Stimulated activated naive B cell treated with anti-CD40 and anti-IgM and Interleukin-4, amounts not matched to agents 10 μg/mL and 1 μg/mL and 100 μg/mL, for 72 hours (primary cell): ENCODE results near the gene PLEKHM1.

Experiments
- ATAC-seq, 2 donors: fragments of 150-1000 bp; cut with Tn5 transposase; replicated peaks; 2 replicates each; pipeline ENCODE4 v1.10.0; 2021; ENCODE audit warnings: moderate library complexity in 1 of 2
- DNase-seq: peaks from one replicate; pipeline ENCODE4 v3.0.0; 2021
- H3K27ac Mint-ChIP-seq: one replicate; pipeline ENCODE4 v1.8.0; 2022; ENCODE audit warnings: mild to moderate bottlenecking, mixed read lengths
- H3K27me3 Mint-ChIP-seq, 2 donors: one replicate each; pipeline ENCODE4 v1.8.0; 2022; ENCODE audit warnings: mixed read lengths in 2 of 2
- H3K36me3 Mint-ChIP-seq, 2 donors: one replicate each; pipeline ENCODE4 v1.8.0; 2022; ENCODE audit warnings: mixed read lengths in 2 of 2, mild to moderate bottlenecking in 1 of 2
- H3K4me1 Mint-ChIP-seq, 2 donors: one replicate each; pipeline ENCODE4 v1.8.0; 2022; ENCODE audit warnings: mixed read lengths in 2 of 2, mild to moderate bottlenecking in 1 of 2
- H3K4me3 Mint-ChIP-seq, 2 donors: one replicate each; pipeline ENCODE4 v1.8.0; 2022; ENCODE audit warnings: mild to moderate bottlenecking in 2 of 2, mixed read lengths in 2 of 2, moderate library complexity in 1 of 2
- H3K9me3 Mint-ChIP-seq, 2 donors: one replicate each; pipeline ENCODE4 v1.8.0; 2022; ENCODE audit warnings: mixed read lengths in 2 of 2, mild to moderate bottlenecking in 1 of 2

Gene PLEKHM1

DNA sequence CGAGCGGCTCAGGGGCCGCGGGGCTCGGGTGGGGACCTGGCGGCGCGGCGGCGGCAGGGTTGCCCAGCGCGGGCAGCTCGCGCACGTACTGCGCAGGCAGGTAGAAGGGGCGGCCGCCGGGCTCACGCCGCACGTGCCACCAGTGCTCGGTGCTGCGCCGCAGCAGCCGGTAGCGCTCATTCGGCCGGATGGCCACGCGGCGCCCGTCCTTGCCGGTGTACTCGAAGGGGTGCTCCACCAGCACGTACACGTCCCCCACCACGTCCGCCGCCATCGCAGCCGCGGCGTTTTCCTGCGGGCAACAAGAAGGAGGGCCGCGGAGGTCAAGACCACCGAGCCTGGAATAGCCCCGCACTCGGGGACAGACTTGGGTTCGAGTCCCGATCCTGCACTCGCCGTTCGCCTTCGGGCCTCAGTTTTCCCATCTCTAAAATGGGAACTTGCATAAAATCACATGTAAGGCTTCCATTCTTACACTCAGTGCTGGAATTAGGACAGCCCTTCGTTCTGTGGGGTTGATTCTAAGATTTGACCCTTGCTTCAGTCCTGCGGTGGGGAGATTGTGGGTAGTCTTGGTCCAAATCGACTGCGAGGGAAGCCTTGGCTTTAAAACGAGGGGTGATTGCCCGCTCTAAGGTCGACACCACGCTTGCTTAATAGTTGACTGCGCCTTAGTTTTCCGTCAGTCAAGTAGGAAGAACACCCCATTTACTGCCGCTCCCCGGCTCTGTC, 60.3 kb downstream of the PLEKHM1 start:
- Mint-ChIP-seq H3K27me3 (no peaks in the 10 kb centered on the region), H3K4me3 (peak overlapping the region; percentile 36 to 83), H3K4me1 (peaks cover 35 to 61% of the 10 kb centered on the region in 2 donors), H3K9me3 (no peaks in the 10 kb centered on the region), H3K36me3 (no peaks in the 10 kb centered on the region), H3K27ac (no peak overlapping the region)
- DNase-seq (no peak), ATAC-seq (no peak)

DNA sequence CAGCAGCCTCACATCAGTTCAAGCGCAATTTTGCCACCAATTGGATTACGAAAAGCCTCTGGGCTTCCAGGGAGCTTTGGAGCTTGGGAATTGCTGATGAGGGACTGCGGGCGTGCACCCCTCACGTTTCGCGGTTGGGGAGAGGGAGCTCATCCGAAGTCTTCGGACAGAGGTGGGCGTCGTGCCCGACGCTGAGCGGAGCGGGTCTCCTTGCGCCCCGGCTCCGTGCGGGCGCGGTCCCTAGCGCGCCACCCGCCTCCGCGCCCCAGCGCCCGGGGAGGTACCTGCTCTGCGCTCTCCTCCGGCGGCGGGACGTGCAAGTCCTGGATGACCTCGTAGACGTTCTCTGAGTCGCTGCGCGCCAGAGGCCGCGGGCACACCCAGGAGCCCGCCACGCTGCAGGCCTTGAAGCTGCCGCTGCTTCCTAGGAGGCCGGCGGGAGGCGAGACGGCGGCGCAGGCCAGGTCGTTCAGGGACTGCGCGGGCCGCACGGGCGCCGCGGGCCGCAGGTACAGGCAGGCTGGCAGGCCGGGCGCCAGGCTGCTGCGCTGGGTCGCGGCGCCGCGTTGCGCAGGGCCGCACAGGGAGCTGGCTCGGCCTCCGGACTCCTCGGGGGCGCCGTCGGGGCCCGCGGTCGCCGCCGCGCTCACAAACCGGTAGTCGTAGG, 61.0 kb downstream of the PLEKHM1 start:
- H3K36me3 Mint-ChIP-seq, result no peaks in the 10 kb centered on the region
- H3K4me1 Mint-ChIP-seq, result peaks cover 35 to 66% of the 10 kb centered on the region in 2 donors
- H3K27ac Mint-ChIP-seq, result peak overlapping the region; percentile 73
- DNase-seq (no peak), ATAC-seq (no peak)
- H3K9me3 Mint-ChIP-seq, result no peaks in the 10 kb centered on the region
- peaks cover 0 to 3% of the 10 kb centered on the region in 2 donors for H3K27me3 Mint-ChIP-seq
- peak overlapping the region; percentile 80 to 86 for H3K4me3 Mint-ChIP-seq

DNA sequence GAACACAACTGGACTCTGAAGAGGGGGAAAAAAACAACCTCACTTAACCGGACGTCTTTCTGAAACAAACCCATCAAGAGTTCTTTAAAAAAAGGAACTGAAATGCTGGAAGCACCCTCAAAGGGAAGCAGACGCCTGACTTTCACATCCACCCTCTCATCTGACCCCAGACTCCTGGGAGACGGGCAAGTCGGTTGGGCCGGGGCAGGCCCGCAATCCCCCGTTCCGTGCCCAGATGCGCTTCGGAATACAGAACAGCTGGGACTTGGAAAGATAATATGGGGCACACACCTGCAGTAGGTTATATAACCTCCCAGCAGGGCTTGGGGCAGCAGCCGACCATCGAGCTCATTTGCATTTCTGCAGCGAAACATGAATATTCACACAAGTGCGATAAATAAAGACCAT, 61.6 kb downstream of the PLEKHM1 start:
- Mint-ChIP-seq H3K4me3 (peak overlapping the region; percentile 80 to 86), H3K27me3 (peaks cover 0 to 8% of the 10 kb centered on the region in 2 donors), H3K9me3 (no peaks in the 10 kb centered on the region), H3K4me1 (peaks cover 35 to 70% of the 10 kb centered on the region in 2 donors), H3K27ac (peak overlapping the region; percentile 73), H3K36me3 (no peaks in the 10 kb centered on the region)
- DNase-seq (peak; percentile 42), ATAC-seq (peak; percentile 27 to 29)

DNA sequence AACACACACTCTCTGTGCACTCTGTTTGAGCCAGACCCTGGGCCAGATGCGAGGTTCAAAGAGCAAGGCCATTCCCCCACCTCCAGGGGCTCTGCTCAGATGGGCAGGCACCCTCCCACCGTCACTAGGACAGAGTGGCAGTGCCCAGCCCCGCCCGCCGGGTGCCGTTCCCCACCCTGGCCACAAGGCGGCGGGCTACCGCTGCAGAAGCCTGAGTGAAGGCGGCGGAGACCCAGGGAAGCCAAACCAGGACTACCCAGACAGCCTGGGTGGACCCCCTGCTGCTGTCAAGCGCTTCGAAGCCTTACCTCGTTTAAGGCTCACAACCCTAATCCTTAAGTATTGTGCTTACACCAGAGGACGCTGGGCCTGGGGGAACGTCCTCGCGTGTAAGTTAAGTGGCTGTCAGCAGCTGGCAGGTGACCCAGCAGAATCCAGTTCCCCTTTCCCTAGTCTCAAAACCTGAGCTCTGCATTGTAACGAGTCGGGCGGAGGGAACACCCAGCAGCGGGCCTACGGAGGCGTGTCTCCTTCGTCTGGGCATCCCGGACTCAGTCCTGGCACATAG, 62.4 kb downstream of the PLEKHM1 start:
- Mint-ChIP-seq H3K4me3 (peak overlapping the region; percentile 80 to 86), H3K27ac (peak overlapping the region; percentile 89), H3K36me3 (no peaks in the 10 kb centered on the region), H3K9me3 (no peaks in the 10 kb centered on the region), H3K27me3 (peaks cover 0 to 8% of the 10 kb centered on the region in 2 donors), H3K4me1 (peaks cover 35 to 68% of the 10 kb centered on the region in 2 donors)
- ATAC-seq, result peak; percentile 78
- DNase-seq, result peak; percentile 83

DNA sequence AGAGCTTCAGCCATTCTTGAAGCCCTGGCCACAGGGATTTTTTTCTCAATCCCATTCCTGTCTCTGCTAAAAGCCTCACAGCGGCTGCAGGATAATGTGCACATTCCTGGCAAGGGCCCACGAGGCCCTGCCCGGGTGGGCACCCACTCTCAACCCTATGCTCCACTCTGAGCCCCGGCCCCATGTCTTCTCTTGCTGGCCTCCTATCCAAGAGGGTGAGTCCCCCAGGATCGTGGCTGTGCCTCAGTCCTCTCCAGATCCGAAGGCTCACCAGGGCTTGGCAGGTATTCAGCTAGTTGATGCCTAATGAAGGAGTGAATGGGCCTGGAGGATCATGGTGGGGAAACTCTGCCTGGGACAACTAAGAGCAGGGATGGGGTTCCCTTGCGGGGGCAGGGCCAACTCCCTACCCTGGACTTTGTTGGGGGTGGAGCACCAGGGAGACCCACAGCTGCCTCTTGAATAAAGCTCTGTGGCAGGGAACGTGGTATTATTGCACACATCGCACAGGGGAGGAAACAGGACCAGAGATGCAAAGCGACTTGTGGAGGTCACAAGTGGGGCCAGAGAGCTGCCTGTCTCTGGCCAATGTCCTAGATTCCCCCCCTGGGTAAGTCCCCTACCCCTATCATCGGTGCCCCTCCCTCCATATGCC, 63.2 kb downstream of the PLEKHM1 start:
- H3K27ac Mint-ChIP-seq, result no peak overlapping the region

DNA sequence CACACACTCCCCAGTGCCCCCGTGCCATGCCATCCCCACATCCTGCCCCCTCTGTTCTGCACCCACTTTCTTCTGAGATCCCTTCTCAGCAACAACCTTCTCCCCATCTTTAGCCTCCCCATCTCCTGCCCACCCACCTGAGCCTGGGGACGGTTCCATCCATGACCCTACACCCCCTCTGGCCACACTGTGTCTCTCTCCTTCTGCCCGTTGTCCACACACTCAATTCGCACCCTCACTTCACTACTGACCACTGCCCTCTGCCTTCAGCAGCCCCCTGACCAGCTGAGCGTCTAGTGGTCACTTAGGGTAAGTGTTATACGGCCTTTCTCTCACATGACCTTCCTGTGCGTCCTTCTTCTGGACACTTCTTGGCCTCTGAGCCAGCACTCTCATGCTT, 64.0 kb downstream of the PLEKHM1 start:
- ATAC-seq (no peak), DNase-seq (no peak)
- H3K9me3 Mint-ChIP-seq, result no peaks in the 10 kb centered on the region
- H3K27me3 Mint-ChIP-seq, result peaks cover 0 to 8% of the 10 kb centered on the region in 2 donors
- H3K4me1 Mint-ChIP-seq, result peaks cover 34 to 54% of the 10 kb centered on the region in 2 donors
- peak overlapping the region; percentile 63 for H3K27ac Mint-ChIP-seq
- no peak overlapping the region for H3K4me3 Mint-ChIP-seq
- no peaks in the 10 kb centered on the region for H3K36me3 Mint-ChIP-seq

More for the DNA sequence above, 63.2 kb downstream of the PLEKHM1 start:
- Mint-ChIP-seq H3K4me3 (peak overlapping the region in 1 of 2 donors; percentile 4), H3K9me3 (no peaks in the 10 kb centered on the region), H3K27me3 (peaks cover 0 to 8% of the 10 kb centered on the region in 2 donors), H3K36me3 (no peaks in the 10 kb centered on the region), H3K4me1 (peaks cover 35 to 62% of the 10 kb centered on the region in 2 donors)
- no peak for ATAC-seq
- DNase-seq, result no peak

DNA sequence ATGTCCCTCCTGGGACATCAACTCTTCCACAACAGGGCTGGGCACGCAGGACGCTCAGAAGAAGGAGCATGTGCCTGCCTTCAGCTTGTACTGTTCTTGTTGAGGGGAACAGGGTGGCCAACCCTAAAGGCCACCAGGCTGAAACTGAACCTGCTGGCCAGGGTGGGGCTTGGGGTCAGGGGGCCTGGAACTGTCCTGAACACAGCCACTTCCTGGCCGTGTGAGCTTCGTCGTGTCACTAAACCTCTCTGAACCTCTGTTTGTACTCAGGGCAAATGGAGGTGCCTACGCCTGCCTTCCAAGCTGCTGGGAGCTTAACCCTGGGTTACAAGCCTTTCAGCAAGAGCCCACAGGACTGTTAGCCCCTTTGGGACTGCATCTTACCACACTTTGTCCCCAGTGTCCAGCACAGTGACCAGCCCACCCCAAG, 64.5 kb downstream of the PLEKHM1 start:
- no peaks in the 10 kb centered on the region for H3K36me3 Mint-ChIP-seq
- no peak for ATAC-seq
- no peak overlapping the region for H3K27ac Mint-ChIP-seq
- H3K9me3 Mint-ChIP-seq, result no peaks in the 10 kb centered on the region
- H3K27me3 Mint-ChIP-seq, result peaks cover 0 to 8% of the 10 kb centered on the region in 2 donors
- peaks cover 31 to 49% of the 10 kb centered on the region in 2 donors for H3K4me1 Mint-ChIP-seq
- no peak for DNase-seq
- H3K4me3 Mint-ChIP-seq, result no peak overlapping the region

DNA sequence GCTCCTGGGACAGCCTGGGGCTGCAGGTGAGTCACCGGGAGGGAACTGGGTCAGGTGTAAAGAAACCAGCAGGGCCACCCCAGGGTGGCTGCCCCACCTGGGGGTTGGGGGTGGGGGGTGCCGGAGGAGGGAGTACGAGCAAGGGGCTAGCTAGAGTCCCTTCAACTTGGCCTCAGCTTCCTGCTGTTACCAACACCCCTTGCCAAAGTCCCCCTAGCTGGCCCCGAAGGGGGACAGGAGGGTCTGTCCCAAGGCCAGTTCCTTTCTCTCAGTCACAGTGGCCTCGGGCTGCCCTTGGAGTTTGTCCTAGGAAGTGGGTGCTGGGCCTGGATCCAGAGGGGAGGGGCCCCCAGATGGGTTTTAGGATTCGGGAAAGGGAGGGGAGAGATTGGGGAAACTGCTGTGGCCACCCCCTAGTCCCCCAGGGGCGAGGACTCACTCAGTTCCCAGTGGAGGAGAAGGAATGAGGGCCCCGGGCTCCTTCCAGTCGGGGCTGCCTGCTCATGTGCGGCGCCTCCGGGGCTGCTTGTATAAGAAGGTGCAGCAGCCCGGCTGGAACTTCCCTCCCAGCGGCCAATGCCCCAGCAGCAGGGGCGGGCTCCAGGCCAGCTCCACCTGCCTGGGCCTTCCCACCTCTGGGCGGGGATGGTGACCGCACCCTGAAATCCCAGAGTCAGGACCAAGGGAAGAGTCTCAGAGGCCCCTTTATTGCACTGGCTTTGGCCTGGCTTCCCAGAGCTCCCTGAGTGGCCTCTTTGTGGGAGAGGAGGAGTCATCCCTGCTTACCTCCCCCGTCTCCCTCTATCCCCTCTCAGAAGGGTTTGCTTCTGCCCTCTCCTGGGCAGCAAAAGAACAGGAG, 65.2 kb downstream of the PLEKHM1 start:
- Mint-ChIP-seq H3K4me3 (no peak overlapping the region), H3K9me3 (no peaks in the 10 kb centered on the region), H3K27me3 (peaks cover 0 to 8% of the 10 kb centered on the region in 2 donors), H3K27ac (peak overlapping the region; percentile 37), H3K4me1 (peaks cover 26 to 42% of the 10 kb centered on the region in 2 donors), H3K36me3 (no peaks in the 10 kb centered on the region)
- ATAC-seq (no peak), DNase-seq (no peak)

DNA sequence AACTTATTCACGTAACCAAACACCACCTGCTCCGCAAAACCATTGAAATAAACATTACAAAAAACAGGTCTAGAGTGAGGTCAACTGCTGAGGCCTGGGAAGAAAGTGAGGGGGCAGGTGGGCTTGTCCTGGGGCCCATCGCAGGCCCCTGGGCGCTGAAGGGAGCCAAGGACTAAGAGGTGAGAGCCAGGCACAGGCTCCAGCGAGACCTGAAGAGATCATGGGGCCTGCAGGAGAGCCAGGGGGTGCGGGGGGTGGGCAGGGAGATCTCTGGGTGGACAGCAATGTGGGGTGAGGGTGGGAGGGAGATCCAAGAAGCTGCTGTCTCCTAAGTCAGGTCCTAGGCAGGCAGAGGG, 65.8 kb downstream of the PLEKHM1 start:
- ATAC-seq (no peak), DNase-seq (no peak)
- Mint-ChIP-seq H3K36me3 (no peaks in the 10 kb centered on the region), H3K4me3 (no peak overlapping the region), H3K4me1 (peaks cover 25 to 40% of the 10 kb centered on the region in 2 donors), H3K27ac (no peak overlapping the region), H3K9me3 (no peaks in the 10 kb centered on the region), H3K27me3 (peaks cover 0 to 8% of the 10 kb centered on the region in 2 donors)

DNA sequence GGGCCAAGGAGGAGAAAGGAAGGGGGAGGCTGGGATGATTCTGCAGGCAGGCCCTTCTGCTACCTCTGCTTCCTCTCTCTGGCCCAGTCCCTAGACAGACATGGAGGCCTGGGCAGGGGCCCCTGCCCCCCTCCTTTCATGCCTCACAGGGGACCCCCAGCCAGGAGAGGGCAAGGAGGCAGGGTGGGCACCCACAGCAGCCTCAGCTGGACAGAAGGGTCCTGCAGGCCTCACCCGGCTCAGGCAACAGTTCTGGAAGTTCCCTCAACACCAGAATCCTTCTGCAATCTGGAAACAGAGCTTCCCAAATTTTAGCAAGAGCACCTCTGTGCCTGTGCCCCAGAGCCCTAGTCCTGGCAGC, 66.6 kb downstream of the PLEKHM1 start:
- peaks cover 22 to 37% of the 10 kb centered on the region in 2 donors for H3K4me1 Mint-ChIP-seq
- H3K27me3 Mint-ChIP-seq, result peaks cover 0 to 8% of the 10 kb centered on the region in 2 donors
- H3K9me3 Mint-ChIP-seq, result no peaks in the 10 kb centered on the region
- no peak overlapping the region for H3K27ac Mint-ChIP-seq
- no peak overlapping the region for H3K4me3 Mint-ChIP-seq
- ATAC-seq (no peak), DNase-seq (no peak)
- no peaks in the 10 kb centered on the region for H3K36me3 Mint-ChIP-seq

DNA sequence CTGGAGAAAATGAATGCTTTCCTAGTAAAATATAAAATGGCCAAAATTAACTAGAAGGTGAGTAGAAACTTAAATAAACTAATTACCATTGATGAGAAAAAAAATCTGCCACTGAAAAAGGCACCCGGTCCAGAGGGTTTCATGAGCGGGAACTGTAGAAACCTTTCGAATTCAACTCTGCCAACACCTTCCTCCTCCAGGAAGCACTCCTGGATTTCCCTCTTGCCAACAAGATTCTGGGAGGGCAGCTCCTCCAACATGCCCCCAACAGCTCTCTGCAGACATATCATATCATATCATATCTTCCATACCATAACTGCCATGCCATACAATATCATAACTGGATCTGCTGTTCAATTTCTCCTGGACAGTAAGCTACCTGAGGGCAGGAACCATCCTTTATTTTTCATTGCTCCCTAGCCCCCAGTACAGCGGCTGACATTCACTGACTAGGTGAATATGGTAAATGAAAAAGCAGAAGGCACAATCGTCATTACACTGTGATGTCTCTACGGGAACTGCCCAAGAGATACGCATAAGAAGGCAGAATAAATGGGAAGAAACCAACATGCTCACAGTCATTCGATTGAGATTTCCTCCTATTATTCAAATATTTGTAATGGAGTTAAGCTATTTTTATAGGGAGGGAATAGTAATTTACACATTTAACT, 67.1 kb downstream of the PLEKHM1 start:
- peaks cover 16 to 32% of the 10 kb centered on the region in 2 donors for H3K4me1 Mint-ChIP-seq
- H3K4me3 Mint-ChIP-seq, result no peak overlapping the region
- H3K27ac Mint-ChIP-seq, result no peak overlapping the region
- DNase-seq (no peak), ATAC-seq (no peak)
- H3K36me3 Mint-ChIP-seq, result no peaks in the 10 kb centered on the region
- H3K9me3 Mint-ChIP-seq, result no peaks in the 10 kb centered on the region
- peaks cover 0 to 8% of the 10 kb centered on the region in 2 donors for H3K27me3 Mint-ChIP-seq

DNA sequence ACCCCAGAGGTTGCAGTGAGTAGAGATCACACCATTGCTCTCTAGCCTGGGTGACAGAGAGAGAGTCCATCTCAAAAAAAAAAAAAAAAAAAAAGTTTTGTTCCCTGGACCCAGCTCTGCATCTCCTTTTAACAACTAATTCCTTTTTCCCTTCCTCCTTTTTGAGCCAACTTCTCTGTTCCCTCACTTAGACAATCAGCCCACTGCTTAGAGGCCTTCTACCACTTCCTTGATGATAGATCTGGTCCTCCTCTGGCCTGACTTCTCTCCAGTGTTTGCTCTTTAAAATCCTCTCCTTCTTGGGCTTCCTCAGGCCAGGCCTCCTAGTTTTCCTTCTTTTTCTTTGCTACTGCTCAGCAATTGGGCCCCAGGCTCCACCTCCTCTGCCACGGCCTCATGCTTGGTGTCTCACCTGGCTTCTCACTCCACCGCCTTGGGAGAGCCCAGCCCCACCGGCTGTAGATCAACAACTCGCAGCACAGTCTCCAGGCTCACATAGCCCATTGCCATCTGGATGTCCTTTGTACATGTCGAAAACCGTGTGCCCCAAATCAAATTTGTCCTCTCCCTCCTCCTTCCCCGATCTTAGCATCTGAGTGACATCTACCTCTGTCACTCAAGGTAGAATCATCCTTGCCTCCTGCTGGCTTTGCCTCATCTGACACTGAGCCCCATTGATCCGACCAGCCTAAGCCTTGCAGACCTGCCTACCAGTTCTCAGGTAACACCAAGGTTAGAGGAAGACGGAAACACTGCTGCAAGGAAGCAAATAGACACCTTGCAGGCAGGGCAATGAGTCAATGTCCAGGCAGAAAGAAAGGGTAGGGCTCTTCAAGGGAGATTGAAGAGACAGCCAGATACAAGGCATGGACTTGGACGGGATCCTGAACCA, 75.3 kb downstream of the PLEKHM1 start:
- DNase-seq (no peak), ATAC-seq (no peak)
- no peaks in the 10 kb centered on the region for H3K9me3 Mint-ChIP-seq
- H3K36me3 Mint-ChIP-seq, result no peaks in the 10 kb centered on the region
- H3K4me3 Mint-ChIP-seq, result no peak overlapping the region
- peaks cover 42 to 52% of the 10 kb centered on the region in 2 donors for H3K4me1 Mint-ChIP-seq
- no peaks in the 10 kb centered on the region for H3K27me3 Mint-ChIP-seq
- peak overlapping the region; percentile 34 for H3K27ac Mint-ChIP-seq
